ENCODE measurements around the gene C2orf68. TPM values are rescaled to one million over a fixed set of nuclear protein-coding genes. Genes with fewer than 3 reads are reported as not detected.

Gene C2orf68
- total and polyA plus RNA-seq, 9 of the 15 experiments (the other 6 are each of a cell fraction or from before 2014, with no cell fraction given), result 22.1 to 50.0 (median 31.8) TPM

DNA sequence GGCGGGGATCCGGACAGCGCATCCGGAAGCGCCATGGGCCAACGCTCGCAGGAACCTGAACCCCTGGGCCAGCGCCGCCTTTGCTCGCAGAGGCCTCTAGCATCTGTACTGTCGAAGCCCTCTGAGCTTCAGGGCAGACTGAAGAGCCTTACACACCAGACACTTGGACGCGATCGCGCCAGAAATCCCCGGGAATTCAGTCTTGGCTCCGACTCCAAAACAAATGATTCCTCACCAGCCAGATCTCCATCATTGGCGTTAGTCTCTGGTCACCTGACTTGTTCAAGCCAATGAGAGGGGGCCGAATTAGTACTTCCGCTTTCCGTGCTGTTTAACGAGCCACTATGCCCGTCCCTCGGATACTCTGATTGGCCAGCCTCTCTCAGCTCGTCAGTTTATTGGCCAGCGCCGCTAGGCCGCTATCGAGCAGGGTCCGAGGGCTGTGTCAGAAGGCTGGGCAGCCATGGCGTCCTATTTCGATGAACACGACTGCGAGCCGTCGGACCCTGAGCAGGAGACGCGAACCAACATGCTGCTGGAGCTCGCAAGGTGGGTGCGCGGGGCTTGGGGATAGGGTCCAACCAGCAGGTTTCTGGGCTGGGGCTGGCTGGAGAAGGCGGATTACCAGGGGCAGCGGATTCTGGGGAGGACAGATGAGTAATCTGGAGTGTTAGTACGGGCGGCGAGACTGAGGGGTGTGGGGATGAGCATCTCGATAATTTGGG, 16.4 kb downstream of the C2orf68 start, which contains the start of gene RNF181 (continued):
- TF ChIP-seq SIN3A (IDR thresholded peaks at IDR 0.05; ENCODE audit: borderline replicate concordance in 2 of 2, control insufficient read depth in 1 of 2, low read depth in 2 of 2, low read length in 2 of 2) (peak; percentile 58 to 68; a peak in 2 of 4 replicates), HLTF (IDR thresholded peaks at IDR 0.05) (no peak), ARHGAP35 (IDR thresholded peaks at IDR 0.05; ENCODE audit: partially characterized antibody) (no peak), RB1 (IDR thresholded peaks at IDR 0.05; ENCODE audit: low read depth) (peak; percentile 63; the same call in 1 of the 2 replicates), RBFOX2 (IDR thresholded peaks at IDR 0.05; ENCODE audit: low read depth, low read length) (peak; percentile 91), GTF2F1 (IDR thresholded peaks at IDR 0.05; ENCODE audit: low read depth, low read length) (peak; percentile 69; the same call in 1 of the 2 replicates), HDAC2 (IDR thresholded peaks at IDR 0.05) (peak; percentile 15; the same call in 1 of the 2 replicates), SOX6 (IDR thresholded peaks at IDR 0.05) (no peak), FOXP4 (CRISPR knock-in tag; IDR thresholded peaks at IDR 0.05; ENCODE audit: borderline replicate concordance) (no peak), ZFX (CRISPR knock-in tag; IDR thresholded peaks at IDR 0.05) (peak; percentile 76), HES1 (IDR thresholded peaks at IDR 0.05; ENCODE audit: low read depth) (no peak), SMARCB1 (IDR thresholded peaks at IDR 0.05; ENCODE audit: insufficient read length, low read depth) (no peak)
- TF ChIP-seq, protein P1, sequence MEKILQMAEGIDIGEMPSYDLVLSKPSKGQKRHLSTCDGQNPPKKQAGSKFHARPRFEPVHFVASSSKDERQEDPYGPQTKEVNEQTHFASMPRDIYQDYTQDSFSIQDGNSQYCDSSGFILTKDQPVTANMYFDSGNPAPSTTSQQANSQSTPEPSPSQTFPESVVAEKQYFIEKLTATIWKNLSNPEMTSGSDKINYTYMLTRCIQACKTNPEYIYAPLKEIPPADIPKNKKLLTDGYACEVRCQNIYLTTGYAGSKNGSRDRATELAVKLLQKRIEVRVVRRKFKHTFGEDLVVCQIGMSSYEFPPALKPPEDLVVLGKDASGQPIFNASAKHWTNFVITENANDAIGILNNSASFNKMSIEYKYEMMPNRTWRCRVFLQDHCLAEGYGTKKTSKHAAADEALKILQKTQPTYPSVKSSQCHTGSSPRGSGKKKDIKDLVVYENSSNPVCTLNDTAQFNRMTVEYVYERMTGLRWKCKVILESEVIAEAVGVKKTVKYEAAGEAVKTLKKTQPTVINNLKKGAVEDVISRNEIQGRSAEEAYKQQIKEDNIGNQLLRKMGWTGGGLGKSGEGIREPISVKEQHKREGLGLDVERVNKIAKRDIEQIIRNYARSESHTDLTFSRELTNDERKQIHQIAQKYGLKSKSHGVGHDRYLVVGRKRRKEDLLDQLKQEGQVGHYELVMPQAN (IDR thresholded peaks at IDR 0.05; ENCODE audit: borderline replicate concordance), result peak; percentile 87; the same call in 1 of the 2 replicates
- TF ChIP-seq, protein P2, sequence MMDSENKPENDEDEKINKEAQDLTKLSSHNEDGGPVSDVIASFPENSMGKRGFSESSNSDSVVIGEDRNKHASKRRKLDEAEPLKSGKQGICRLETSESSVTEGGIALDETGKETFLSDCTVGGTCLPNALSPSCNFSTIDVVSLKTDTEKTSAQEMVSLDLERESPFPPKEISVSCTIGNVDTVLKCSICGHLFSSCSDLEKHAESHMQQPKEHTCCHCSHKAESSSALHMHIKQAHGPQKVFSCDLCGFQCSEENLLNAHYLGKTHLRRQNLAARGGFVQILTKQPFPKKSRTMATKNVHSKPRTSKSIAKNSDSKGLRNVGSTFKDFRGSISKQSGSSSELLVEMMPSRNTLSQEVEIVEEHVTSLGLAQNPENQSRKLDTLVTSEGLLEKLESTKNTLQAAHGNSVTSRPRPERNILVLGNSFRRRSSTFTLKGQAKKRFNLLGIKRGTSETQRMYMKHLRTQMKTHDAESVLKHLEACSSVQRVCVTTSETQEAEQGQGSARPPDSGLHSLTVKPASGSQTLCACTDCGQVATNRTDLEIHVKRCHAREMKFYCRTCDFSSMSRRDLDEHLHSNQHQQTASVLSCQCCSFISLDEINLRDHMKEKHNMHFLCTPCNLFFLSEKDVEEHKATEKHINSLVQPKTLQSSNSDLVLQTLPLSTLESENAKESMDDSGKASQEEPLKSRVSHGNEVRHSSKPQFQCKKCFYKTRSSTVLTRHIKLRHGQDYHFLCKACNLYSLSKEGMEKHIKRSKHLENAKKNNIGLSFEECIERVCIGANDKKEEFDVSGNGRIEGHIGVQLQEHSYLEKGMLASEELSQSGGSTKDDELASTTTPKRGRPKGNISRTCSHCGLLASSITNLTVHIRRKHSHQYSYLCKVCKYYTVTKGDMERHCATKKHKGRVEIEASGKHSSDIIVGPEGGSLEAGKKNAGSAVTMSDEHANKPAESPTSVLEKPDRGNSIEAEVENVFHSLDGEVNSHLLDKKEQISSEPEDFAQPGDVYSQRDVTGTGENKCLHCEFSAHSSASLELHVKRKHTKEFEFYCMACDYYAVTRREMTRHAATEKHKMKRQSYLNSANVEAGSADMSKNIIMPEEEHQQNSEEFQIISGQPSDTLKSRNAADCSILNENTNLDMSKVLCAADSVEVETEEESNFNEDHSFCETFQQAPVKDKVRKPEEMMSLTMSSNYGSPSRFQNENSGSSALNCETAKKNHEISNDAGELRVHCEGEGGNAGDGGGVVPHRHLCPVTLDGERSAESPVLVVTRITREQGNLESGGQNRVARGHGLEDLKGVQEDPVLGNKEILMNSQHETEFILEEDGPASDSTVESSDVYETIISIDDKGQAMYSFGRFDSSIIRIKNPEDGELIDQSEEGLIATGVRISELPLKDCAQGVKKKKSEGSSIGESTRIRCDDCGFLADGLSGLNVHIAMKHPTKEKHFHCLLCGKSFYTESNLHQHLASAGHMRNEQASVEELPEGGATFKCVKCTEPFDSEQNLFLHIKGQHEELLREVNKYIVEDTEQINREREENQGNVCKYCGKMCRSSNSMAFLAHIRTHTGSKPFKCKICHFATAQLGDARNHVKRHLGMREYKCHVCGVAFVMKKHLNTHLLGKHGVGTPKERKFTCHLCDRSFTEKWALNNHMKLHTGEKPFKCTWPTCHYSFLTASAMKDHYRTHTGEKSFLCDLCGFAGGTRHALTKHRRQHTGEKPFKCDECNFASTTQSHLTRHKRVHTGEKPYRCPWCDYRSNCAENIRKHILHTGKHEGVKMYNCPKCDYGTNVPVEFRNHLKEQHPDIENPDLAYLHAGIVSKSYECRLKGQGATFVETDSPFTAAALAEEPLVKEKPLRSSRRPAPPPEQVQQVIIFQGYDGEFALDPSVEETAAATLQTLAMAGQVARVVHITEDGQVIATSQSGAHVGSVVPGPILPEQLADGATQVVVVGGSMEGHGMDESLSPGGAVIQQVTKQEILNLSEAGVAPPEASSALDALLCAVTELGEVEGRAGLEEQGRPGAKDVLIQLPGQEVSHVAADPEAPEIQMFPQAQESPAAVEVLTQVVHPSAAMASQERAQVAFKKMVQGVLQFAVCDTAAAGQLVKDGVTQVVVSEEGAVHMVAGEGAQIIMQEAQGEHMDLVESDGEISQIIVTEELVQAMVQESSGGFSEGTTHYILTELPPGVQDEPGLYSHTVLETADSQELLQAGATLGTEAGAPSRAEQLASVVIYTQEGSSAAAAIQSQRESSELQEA (IDR thresholded peaks at IDR 0.05; ENCODE audit: low read depth), result no peak
